Epithelial cell of proximal tubule (primary cell): ENCODE data around the gene RNF114. TPM values are rescaled to one million over a fixed set of nuclear protein-coding genes. Genes with fewer than 3 reads are reported as not detected.

Experiments
- DNase-seq: peaks from one replicate; pipeline ENCODE4 v3.0.0-alpha.2; 2011; ENCODE audit warnings: low read depth
- H3K4me3 ChIP-seq: 2 replicates; pipeline ENCODE4 v1.5.1; 2011; ENCODE audit warnings: low read depth, mild to moderate bottlenecking, low read length
- total RNA-seq: library from RNA; depleted of rRNA; stranded (reverse); fragments of >200 nt; gene quantifications from 2 replicates; pipeline ENCODE4 v1.2.3, GENCODE V29; 2015
- TF ChIP-seq, protein P1 (sequence below): conservative IDR thresholded peaks from 2 replicates; pipeline ENCODE4 v1.5.1; 2012; ENCODE audit warnings: low read depth, mild to moderate bottlenecking, low read length

RNF114 gene
- total RNA-seq, 1 donor from 2014 or later: 157 TPM

DNA sequence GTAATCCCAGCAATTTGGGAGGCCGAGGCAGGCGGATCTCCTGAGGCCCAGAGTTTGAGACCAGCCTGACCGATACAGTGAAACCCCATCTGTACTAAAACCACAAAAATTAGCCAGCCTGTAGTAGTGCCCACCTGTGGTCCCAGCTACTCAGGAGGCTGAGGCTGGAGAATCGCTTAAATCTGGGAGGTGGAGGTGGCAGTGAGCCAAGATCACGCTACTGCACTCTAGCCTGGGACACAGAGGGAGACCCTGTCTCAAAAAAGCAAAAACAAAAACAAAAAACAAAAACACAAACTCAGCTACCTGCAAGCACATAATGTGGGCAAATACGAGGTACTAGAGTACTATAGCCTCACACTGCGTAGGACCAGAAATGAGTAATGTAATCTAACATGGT is 17.2 kb upstream of the RNF114 start:
- H3K4me3 ChIP-seq: no peak overlapping the region
- no peak for DNase-seq
- TF ChIP-seq, protein P1, sequence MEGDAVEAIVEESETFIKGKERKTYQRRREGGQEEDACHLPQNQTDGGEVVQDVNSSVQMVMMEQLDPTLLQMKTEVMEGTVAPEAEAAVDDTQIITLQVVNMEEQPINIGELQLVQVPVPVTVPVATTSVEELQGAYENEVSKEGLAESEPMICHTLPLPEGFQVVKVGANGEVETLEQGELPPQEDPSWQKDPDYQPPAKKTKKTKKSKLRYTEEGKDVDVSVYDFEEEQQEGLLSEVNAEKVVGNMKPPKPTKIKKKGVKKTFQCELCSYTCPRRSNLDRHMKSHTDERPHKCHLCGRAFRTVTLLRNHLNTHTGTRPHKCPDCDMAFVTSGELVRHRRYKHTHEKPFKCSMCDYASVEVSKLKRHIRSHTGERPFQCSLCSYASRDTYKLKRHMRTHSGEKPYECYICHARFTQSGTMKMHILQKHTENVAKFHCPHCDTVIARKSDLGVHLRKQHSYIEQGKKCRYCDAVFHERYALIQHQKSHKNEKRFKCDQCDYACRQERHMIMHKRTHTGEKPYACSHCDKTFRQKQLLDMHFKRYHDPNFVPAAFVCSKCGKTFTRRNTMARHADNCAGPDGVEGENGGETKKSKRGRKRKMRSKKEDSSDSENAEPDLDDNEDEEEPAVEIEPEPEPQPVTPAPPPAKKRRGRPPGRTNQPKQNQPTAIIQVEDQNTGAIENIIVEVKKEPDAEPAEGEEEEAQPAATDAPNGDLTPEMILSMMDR: no peak

DNA sequence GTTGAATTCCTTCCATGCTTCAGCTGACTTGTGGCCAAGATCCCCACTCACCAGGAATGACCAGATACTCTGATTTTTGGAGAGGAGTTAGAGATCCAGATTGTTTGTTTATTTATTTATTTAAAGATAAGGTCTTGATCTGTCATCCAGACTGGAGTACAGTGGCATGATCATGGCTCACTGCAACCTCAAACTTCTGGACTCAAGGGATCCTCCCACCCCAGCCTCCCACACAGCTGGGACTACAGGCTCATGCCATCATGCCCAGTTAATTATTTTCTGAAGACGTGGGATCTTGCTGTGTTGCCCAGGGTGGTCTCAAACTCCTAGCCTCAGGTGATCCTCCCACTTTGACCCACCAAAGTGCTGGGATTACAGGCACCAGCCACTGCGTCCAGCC is 16.7 kb upstream of the RNF114 start:
- TF ChIP-seq, protein P1: no peak
- no peak overlapping the region for H3K4me3 ChIP-seq
- no peak for DNase-seq

DNA sequence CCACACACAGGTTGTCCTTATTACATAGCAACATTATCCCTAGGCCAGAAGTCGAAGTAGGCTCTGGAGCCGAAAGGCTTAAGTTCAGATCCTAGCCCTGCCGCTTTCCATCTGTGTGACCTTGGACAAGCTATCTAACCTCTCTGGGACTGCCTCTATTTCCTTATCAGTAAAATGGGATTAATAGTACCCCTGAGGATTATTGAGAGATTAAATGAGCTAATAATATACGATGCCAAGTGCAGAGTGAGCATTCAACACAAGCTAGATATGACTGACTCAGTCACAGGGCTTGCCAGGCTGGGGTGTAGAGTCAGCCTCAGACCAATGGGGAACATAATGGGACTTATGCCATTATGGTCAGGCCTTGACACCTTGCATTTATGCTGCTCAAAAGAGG is 11.9 kb upstream of the RNF114 start:
- TF ChIP-seq, protein P1: no peak
- DNase-seq: no peak
- H3K4me3 ChIP-seq: no peak overlapping the region

DNA sequence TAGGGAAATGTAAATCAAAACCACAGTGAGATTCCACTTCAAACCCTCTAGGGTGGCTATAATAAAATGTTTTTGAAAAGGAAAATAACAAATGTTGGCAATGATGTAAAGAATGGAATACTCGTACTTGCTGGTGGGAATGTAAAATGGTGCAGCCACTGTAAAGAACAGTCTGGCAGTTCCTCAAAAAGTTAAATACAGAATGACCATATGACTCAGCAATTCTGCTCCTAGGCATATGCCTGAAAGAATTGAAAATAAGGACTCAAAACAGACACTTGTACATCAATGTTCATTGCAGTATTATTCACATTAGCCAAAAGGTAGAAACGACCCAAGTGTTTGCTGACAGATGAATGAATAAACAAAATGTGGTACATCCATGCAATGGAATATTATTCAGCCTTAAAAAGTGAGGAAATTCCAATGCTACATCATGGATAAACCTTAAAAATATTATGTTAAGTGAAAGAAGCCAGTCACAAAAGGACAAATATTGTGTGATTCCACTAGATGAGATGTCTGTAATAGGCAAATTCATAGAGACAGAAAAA is 10.2 kb upstream of the RNF114 start:
- TF ChIP-seq, protein P1: no peak
- DNase-seq: no peak
- no peak overlapping the region for H3K4me3 ChIP-seq

DNA sequence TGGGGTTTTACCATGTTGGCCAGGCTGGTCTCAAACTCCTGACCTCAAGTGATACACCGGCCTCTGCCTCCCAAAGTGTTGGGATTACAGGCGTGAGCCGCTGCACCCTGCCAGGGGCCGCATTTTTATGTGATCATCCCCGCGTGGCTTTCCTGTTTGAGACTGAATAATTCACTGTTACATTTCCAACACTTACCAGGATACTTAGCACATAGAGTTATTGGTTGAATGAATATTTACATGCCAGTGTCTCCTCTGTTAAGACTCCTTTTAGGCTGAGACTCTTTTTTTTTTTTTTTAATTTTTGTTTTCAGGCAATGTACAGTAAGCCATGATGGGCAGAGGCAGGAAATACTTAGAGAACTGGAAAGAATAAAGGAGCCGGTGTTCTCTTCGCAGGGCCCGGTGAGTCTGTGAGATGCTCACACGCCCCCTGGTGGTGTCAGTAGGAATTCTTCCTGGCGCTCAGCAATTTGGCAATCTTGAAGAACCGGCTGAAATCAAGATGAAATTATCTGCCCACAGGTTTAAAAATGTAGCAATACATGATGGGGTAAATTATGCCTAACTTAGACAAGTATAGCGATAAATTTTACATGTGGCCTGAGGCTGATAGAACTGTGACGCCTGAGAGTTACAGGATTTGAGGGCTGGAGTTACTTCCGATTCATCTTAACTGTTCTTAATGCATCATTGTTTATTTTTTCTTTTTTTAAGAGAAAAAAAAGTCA is 7.6 kb upstream of the RNF114 start:
- DNase-seq: no peak
- TF ChIP-seq, protein P1: peak; percentile 93
- H3K4me3 ChIP-seq: no peak overlapping the region

DNA sequence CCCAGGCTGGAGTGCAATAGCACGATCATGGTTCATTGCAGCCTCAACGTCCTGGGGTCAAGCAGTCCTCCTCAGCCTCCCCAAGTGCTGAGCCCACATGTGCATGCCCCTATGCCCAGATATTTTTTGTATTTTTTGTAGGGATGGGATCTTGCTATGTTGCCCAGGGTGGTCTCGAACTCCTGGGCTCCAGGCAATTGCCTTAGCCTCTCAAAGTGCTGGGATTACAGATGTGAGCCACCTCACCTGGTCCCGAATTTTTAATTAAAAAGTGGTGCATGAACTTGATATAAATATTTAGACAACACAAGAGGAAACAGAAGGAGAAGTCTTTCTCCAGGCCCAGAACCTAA is 7.1 kb upstream of the RNF114 start:
- no peak overlapping the region for H3K4me3 ChIP-seq
- no peak for DNase-seq
- TF ChIP-seq, protein P1: no peak

DNA sequence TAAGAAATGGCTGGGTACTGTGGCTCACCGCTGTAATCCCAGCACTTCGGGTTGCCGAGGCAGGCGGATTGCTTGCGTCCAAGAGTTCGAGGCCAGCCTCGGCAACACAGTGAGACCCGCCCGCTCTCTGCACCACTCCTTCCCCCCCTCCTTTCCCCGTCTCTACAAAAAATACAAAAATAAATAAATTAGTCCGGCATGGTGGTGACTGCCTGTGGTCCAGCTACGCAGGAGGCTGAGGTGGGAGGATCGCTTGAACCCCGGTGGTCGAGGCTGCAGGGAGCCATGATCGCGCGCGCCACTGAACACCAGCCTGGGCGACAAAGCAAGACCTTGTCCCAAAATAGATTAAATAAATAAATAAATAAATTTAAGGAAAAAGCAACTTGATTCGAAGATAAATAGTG is 448 bp upstream of the RNF114 start:
- H3K4me3 ChIP-seq: peak overlapping the region; percentile 97
- DNase-seq: no peak
- TF ChIP-seq, protein P1: no peak
